Chondrocyte (in vitro differentiated cells): ENCODE data around the gene BRF1. TPM values are rescaled to one million over a fixed set of nuclear protein-coding genes. Genes with fewer than 3 reads are reported as not detected.

Experiments
- DNase-seq: peaks from one replicate; pipeline ENCODE4 v3.0.0; 2021; ENCODE audit warnings: mixed read lengths, low spot score
- H3K27ac Mint-ChIP-seq: one replicate; pipeline ENCODE4 v1.8.0; 2021; ENCODE audit warnings: mild to moderate bottlenecking, moderate library complexity, mixed read lengths; ENCODE audit not compliant: unreplicated experiment
- H3K27me3 Mint-ChIP-seq: 2 replicates; pipeline ENCODE4 v1.8.0; 2021; ENCODE audit warnings: low read depth, mixed read lengths
- H3K36me3 Mint-ChIP-seq: 2 replicates; pipeline ENCODE4 v1.8.0; 2021; ENCODE audit warnings: low read depth, mixed read lengths
- H3K4me1 Mint-ChIP-seq: 2 replicates; pipeline ENCODE4 v1.8.0; 2021; ENCODE audit warnings: low read depth, mild to moderate bottlenecking, mixed read lengths
- H3K4me3 Mint-ChIP-seq: one replicate; pipeline ENCODE4 v1.8.0; 2021; ENCODE audit warnings: mild to moderate bottlenecking, moderate library complexity, mixed read lengths; ENCODE audit not compliant: unreplicated experiment
- H3K9me3 Mint-ChIP-seq: 2 replicates; pipeline ENCODE4 v1.8.0; 2021; ENCODE audit warnings: low read depth, mixed read lengths
- total RNA-seq: library from RNA; stranded (reverse); gene quantifications from 3 replicates; pipeline ENCODE4 v1.2.1, GENCODE V29; 2021
- TF ChIP-seq, protein P1 (sequence below): fragments of 200-600 bp; sonication (generic); IDR thresholded peaks from 2 replicates; pipeline ENCODE4 v1.5.0; 2021; ENCODE audit warnings: antibody characterized with exemption, mild to moderate bottlenecking, moderate library complexity

Gene BRF1
- total RNA-seq, 1 donor from 2014 or later, result 26.1 TPM

DNA sequence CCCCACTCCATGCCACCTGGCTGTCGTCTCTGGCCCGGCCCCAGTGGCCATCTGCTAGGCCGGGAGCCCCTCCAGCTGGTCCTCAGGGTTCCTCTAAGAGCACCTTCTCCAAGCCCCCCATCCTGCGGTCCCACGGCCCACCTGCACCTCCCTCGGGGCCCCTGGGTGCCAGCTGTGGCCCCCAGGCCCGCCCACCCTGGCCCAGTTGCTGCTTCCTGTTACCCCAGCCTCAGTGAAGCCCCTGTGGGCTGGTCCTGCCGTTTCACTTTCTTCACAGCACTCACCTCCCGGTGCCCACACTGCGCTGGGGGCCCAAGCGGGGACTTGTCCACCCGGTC, 92.1 kb downstream of the BRF1 start:
- no peak for DNase-seq
- Mint-ChIP-seq H3K9me3 (no peaks in the 10 kb centered on the region), H3K4me3 (no peak overlapping the region)

DNA sequence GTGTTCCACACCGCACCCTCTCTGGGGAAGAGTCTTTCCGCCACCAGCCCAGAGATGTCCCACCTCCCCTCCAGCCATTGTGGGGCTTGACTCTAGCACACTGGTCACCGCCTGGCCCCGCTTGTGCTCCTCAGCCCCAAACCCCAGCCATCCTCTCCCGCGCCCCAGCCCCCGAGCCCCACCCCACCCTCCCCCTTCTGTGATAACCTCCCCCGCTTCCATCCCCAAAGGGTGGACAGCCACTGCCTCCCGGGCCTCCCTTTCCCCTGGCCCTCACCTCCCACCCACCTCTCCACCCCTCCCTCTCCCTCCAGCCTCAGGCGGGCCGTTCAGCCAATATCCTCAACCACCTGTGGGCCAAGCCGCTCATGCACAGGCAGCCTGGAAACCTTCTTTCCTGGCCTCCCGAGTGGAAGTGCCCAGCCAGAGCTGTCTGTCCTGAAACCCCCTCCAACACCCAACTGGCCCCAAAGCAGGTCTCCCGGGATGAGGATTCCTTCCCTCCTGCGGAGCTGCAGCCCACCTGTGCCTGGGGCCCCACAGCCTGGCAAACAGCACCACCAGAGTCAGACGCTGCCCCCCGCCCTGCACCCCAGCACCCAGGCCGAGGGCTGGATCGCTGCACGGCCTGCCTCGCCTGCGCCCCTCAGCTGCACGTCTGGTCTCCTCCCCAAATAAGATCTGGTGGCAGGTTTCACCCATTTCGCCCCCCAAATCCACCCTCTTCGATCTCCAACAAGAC, 92.6 kb downstream of the BRF1 start:
- Mint-ChIP-seq H3K4me1 (peaks cover 4% of the 10 kb centered on the region), H3K9me3 (no peaks in the 10 kb centered on the region), H3K27me3 (no peaks in the 10 kb centered on the region), H3K27ac (no peak overlapping the region), H3K4me3 (no peak overlapping the region), H3K36me3 (peaks cover 1% of the 10 kb centered on the region)
- TF ChIP-seq, protein P1, sequence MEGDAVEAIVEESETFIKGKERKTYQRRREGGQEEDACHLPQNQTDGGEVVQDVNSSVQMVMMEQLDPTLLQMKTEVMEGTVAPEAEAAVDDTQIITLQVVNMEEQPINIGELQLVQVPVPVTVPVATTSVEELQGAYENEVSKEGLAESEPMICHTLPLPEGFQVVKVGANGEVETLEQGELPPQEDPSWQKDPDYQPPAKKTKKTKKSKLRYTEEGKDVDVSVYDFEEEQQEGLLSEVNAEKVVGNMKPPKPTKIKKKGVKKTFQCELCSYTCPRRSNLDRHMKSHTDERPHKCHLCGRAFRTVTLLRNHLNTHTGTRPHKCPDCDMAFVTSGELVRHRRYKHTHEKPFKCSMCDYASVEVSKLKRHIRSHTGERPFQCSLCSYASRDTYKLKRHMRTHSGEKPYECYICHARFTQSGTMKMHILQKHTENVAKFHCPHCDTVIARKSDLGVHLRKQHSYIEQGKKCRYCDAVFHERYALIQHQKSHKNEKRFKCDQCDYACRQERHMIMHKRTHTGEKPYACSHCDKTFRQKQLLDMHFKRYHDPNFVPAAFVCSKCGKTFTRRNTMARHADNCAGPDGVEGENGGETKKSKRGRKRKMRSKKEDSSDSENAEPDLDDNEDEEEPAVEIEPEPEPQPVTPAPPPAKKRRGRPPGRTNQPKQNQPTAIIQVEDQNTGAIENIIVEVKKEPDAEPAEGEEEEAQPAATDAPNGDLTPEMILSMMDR, result no peak
- no peak for DNase-seq

More for the DNA sequence above, 92.1 kb downstream of the BRF1 start:
- no peak overlapping the region for H3K27ac Mint-ChIP-seq
- peaks cover 1% of the 10 kb centered on the region for H3K36me3 Mint-ChIP-seq
- TF ChIP-seq, protein P1, result no peak
- peaks cover 4% of the 10 kb centered on the region for H3K4me1 Mint-ChIP-seq
- H3K27me3 Mint-ChIP-seq, result no peaks in the 10 kb centered on the region

DNA sequence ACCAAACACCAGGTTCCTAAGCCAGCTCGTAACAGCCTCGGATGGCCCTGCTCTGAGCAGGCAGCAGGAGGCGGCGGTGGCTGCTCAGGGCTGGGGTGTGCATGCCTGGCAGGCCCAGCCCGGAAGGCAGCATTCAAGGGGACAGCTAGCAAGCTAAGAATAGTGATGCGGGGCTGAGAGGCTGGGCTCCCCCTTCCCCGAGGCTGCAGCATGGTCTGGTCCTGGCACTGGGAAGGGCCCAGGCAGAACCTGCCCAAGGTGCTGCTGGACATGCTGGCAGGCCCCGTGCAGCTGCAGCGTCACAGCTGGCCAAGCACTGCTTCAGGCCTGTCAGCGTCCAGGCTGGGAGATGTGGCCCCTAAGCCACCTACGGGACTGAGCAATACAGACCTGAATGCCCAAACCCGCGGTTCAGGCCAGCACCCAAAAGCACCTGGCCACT, 93.3 kb downstream of the BRF1 start:
- Mint-ChIP-seq H3K4me3 (no peak overlapping the region), H3K9me3 (no peaks in the 10 kb centered on the region), H3K27me3 (no peaks in the 10 kb centered on the region), H3K4me1 (peaks cover 4% of the 10 kb centered on the region), H3K27ac (no peak overlapping the region), H3K36me3 (peaks cover 1% of the 10 kb centered on the region)
- DNase-seq, result no peak
- TF ChIP-seq, protein P1, result peak; percentile 34

DNA sequence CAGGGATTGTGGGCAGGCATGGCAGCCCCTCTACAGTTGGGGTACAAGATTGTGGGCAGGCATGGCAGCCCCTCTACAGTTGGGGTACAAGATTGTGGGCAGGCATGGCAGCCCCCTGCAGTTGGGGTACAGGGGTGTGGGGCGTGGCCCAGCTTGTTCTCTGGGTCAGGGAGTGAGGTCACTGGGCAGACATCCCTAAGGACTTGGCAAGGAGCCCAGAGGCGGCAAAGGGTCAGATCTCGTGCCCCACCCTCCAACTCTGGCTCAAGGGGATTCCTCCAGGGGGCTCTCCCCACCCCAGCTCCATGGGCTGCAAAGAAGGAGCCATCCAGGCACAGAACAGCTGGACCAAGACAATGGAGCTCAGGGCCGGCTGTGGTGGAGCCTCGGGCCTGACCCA, 93.9 kb downstream of the BRF1 start:
- Mint-ChIP-seq H3K27ac (no peak overlapping the region), H3K36me3 (no peaks in the 10 kb centered on the region), H3K4me3 (no peak overlapping the region), H3K9me3 (no peaks in the 10 kb centered on the region), H3K27me3 (no peaks in the 10 kb centered on the region), H3K4me1 (peaks cover 4% of the 10 kb centered on the region)
- DNase-seq, result no peak
- TF ChIP-seq, protein P1, result no peak

DNA sequence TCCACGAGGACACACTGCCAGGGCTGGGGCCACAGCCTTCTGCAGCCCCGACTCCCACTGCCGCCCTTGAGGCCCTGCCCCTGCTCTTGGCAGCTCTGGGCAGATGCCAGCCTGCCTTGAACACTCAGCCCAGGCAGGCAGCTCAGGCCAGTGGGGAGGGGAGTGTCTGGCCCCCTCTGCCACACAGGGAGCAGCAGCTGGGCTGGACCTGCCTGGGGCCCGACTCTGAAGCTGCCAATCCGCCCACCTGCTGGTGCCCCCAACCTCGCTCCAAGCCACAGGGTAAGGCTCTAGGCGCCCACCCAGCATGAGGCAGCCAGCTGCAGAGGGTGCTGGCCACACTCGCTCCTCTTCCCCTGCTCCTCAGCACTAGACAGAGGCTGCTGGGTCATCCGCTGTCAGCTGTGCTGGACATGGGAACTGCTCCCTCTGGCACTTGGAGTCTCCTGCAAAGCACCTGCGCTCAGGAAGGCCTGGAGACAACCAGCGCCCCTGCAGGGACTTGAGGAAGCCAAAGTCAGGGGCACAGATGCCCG, 95.1 kb downstream of the BRF1 start:
- Mint-ChIP-seq H3K4me1 (peaks cover 4% of the 10 kb centered on the region), H3K27me3 (no peaks in the 10 kb centered on the region), H3K4me3 (no peak overlapping the region), H3K27ac (no peak overlapping the region), H3K36me3 (no peaks in the 10 kb centered on the region), H3K9me3 (no peaks in the 10 kb centered on the region)
- TF ChIP-seq, protein P1, result no peak
- DNase-seq, result no peak
